HCT116 (cell line): Measurements from ENCODE around the gene ACOT4. TPM values are rescaled to one million over a fixed set of nuclear protein-coding genes. Genes with fewer than 3 reads are reported as not detected.
"Not testable (repeated sequence)": the region's sequence is repeated elsewhere in the genome, so short reads cannot be mapped to it uniquely, and the experiment has no call there.

Experiments used
- ATAC-seq: fragments of 200-7000 bp; cut with Tn5 transposase; 2 replicates; pipeline ENCODE4 v1.9.1; 2020; ENCODE audit warnings: mild to moderate bottlenecking, moderate library complexity
- BruUV-seq: library from RNA; stranded (reverse); fragments of 400-500 nt; replicated peaks from 2 replicates; lab custom pipeline; 2021; lab: Mats Ljungman, UMichigan
- CTCF ChIA-PET: fragments of 300-600 bp; sonication (Branson Sonifier 250); formaldehyde crosslinking; loops from one replicate; lab custom pipeline; 2021; ENCODE audit warnings: antibody characterized with exemption; lab: Charles Lee
- POLR2A ChIA-PET: fragments of 300-600, 350-600 bp; sonication (Branson Sonifier 250); formaldehyde crosslinking; loops from one replicate; lab custom pipeline; 2021; ENCODE audit warnings: antibody characterized with exemption; lab: Charles Lee
- RAD21 ChIA-PET, 2 experiments: fragments of 300-600 bp; sonication (Branson Sonifier 250); formaldehyde crosslinking; loops; one replicate each; lab custom pipeline; 2023; ENCODE audit warnings: low total read pairs in 2 of 2; ENCODE audit not compliant: uncharacterized antibody in 2 of 2, unreplicated experiment in 2 of 2, low non-redundant PET in 1 of 2; lab: Charles Lee
- DNase-seq: peaks from one replicate; pipeline ENCODE4 v3.0.0-alpha.2; 2010; ENCODE audit warnings: low read depth, low spot score
- H2AFZ ChIP-seq: fragments of 200-600 bp; shearing (Covaris generic), sonication (generic); 2 replicates; pipeline ENCODE4 v1.6.1; 2017; ENCODE audit warnings: low read depth, mixed run types, mixed read lengths, antibody characterized with exemption, low read length; ENCODE audit not compliant: poor library complexity, severe bottlenecking
- H3K27ac ChIP-seq: 2 replicates; pipeline ENCODE4 v1.5.1; 2012; ENCODE audit warnings: low read depth, low read length
- H3K27me3 ChIP-seq: fragments of 200-600 bp; sonication (generic); 2 replicates; pipeline ENCODE4 v1.6.1; 2016; ENCODE audit warnings: mixed run types, low read length, mixed read lengths; ENCODE audit not compliant: insufficient read depth
- H3K36me3 ChIP-seq, 2 experiments: fragments of 200-500 bp in 1 of 2; fragments of 200-600 bp in 1 of 2; sonication (Bioruptor generic) in 1 of 2; sonication (generic) in 1 of 2; 2 replicates each; pipeline versions ENCODE4 v1.5.1 to v1.6.1; 2014 to 2016; ENCODE audit warnings: low read length in 2 of 2, inconsistent platforms in 1 of 2, mixed read lengths in 1 of 2, mixed run types in 1 of 2; ENCODE audit not compliant: insufficient read depth in 2 of 2, control insufficient read depth in 1 of 2
- H3K4me1 ChIP-seq, 2 experiments: fragments of 200-600 bp in 1 of 2; sonication (generic) in 1 of 2; 2 replicates each; pipeline versions ENCODE4 v1.5.1 to v1.6.1; 2012 to 2017; ENCODE audit warnings: low read length in 2 of 2, inconsistent platforms in 1 of 2, mild to moderate bottlenecking in 1 of 2, mixed read lengths in 1 of 2, mixed run types in 1 of 2, moderate library complexity in 1 of 2; ENCODE audit not compliant: insufficient read depth in 2 of 2, control insufficient read depth in 1 of 2
- H3K4me2 ChIP-seq: fragments of 200-600 bp; sonication (generic); 2 replicates; pipeline ENCODE4 v1.6.1; 2017; ENCODE audit warnings: mixed run types, low read length, mixed read lengths
- H3K4me3 ChIP-seq, 2 experiments: fragments of 200-600 bp in 1 of 2; sonication (generic) in 1 of 2; replicated peaks in 1 of 2; 2 replicates each; pipeline ENCODE4 v1.5.1; 2011 to 2016; ENCODE audit warnings: low read length in 2 of 2, control low read depth in 1 of 2, low read depth in 1 of 2, mild to moderate bottlenecking in 1 of 2, mixed read lengths in 1 of 2, mixed run types in 1 of 2
- H3K79me2 ChIP-seq: fragments of 200-600 bp; sonication (generic); 2 replicates; pipeline ENCODE4 v1.6.1; 2017; ENCODE audit warnings: mild to moderate bottlenecking, mixed run types, low read length, moderate library complexity, mixed read lengths; ENCODE audit not compliant: insufficient read depth
- H3K9ac ChIP-seq: fragments of 200-600 bp; sonication (generic); 2 replicates; pipeline ENCODE4 v1.6.1; 2016; ENCODE audit warnings: low read length, mixed read lengths
- H3K9me2 ChIP-seq: fragments of 200-600 bp; sonication (generic), shearing (Covaris generic); 2 replicates; pipeline ENCODE4 v1.6.1; 2017; ENCODE audit warnings: mixed run types, mild to moderate bottlenecking, moderate library complexity; ENCODE audit not compliant: insufficient read depth
- H3K9me3 ChIP-seq, 2 experiments: fragments of 200-500 bp in 1 of 2; fragments of 200-600 bp in 1 of 2; sonication (Bioruptor generic) in 1 of 2; sonication (generic) in 1 of 2; 2 replicates each; pipeline ENCODE4 v1.6.1; 2014 to 2017; ENCODE audit warnings: low read length in 2 of 2, mixed read lengths in 2 of 2, inconsistent platforms in 1 of 2, low read depth in 1 of 2, mild to moderate bottlenecking in 1 of 2, mixed run types in 1 of 2, moderate library complexity in 1 of 2; ENCODE audit not compliant: control insufficient read depth in 1 of 2, insufficient read depth in 1 of 2
- H4K20me1 ChIP-seq: fragments of 200-600 bp; sonication (generic), shearing (Covaris generic); 2 replicates; pipeline ENCODE4 v1.6.1; 2017; ENCODE audit warnings: mixed run types, mild to moderate bottlenecking, moderate library complexity; ENCODE audit not compliant: insufficient read depth
- CTCF ChIP-seq, 3 experiments: fragments of 200-600 bp in 1 of 3; sonication (generic) in 1 of 3; IDR thresholded peaks in 2 of 3; conservative IDR thresholded peaks in 1 of 3; 2 replicates each; pipeline ENCODE4 v1.5.1; 2012 to 2017; ENCODE audit warnings: low read depth in 2 of 3, low read length in 2 of 3, antibody characterized with exemption in 1 of 3, borderline replicate concordance in 1 of 3, control low read depth in 1 of 3, mild to moderate bottlenecking in 1 of 3, mixed read lengths in 1 of 3, mixed run types in 1 of 3, moderate library complexity in 1 of 3; ENCODE audit not compliant: insufficient read depth in 1 of 3
- RAD21 ChIP-seq: IDR thresholded peaks from 2 replicates; pipeline ENCODE4 v1.6.1; 2012; ENCODE audit warnings: low read depth, mild to moderate bottlenecking
- intact Hi-C: fragments of 100-400 bp; cut with micrococcal nuclease; formaldehyde crosslinking; loops from 2 replicates; pipeline ENCODE4 v1.10.0; 2022
- total RNA-seq: library from RNA; stranded (reverse); gene quantifications from one replicate; pipeline ENCODE4 v1.2.1, GENCODE V29; 2021; ENCODE audit not compliant: unreplicated experiment

ACOT4 gene
- total RNA-seq, 1 experiment from 2014 or later = not detected

GRCh38 chr14:73568886-73569184 lies 22.8 kb upstream of the ACOT4 start:
- H4K20me1 ChIP-seq, H3K9me3 ChIP-seq, H3K27ac ChIP-seq, H3K36me3 ChIP-seq, H3K4me1 ChIP-seq, intact Hi-C loops, BruUV-seq, H2AFZ ChIP-seq, DNase-seq, H3K9ac ChIP-seq, H3K4me3 ChIP-seq, H3K9me2 ChIP-seq, ATAC-seq, POLR2A ChIA-PET, RAD21 ChIA-PET, CTCF ChIA-PET, H3K79me2 ChIP-seq, H3K4me2 ChIP-seq, H3K27me3 ChIP-seq: not testable (repeated sequence)

- H2AFZ ChIP-seq, POLR2A ChIA-PET: not testable (repeated sequence)
These were observed 22.3 kb upstream of the ACOT4 start, which contains the start of gene ACOT2 for GRCh38 chr14:73569185-73569958. TSS of gene ACOT2 (plus strand) at chr14:73569213. CDS start at chr14:73569241, 28 bp downstream.

GRCh38 chr14:73570913-73571312 lies 20.8 kb upstream of the ACOT4 start:
- not testable (repeated sequence) for H3K9me3 ChIP-seq

More at GRCh38 chr14:73569185-73569958, 22.3 kb upstream of the ACOT4 start, which contains the start of gene ACOT2:
- RAD21 ChIA-PET, H3K4me1 ChIP-seq, H3K27me3 ChIP-seq, H4K20me1 ChIP-seq, H3K9me2 ChIP-seq, BruUV-seq, intact Hi-C loops, H3K9me3 ChIP-seq, H3K4me2 ChIP-seq, H3K27ac ChIP-seq, DNase-seq, H3K4me3 ChIP-seq, H3K36me3 ChIP-seq, CTCF ChIA-PET, H3K9ac ChIP-seq, H3K79me2 ChIP-seq, ATAC-seq: not testable (repeated sequence)

More at GRCh38 chr14:73570913-73571312, 20.8 kb upstream of the ACOT4 start:
- DNase-seq = peak; percentile 19
- H3K27ac ChIP-seq, H3K4me3 ChIP-seq, H3K4me2 ChIP-seq, H3K4me1 ChIP-seq, H3K9ac ChIP-seq, BruUV-seq, POLR2A ChIA-PET, H3K9me2 ChIP-seq, H4K20me1 ChIP-seq, H3K79me2 ChIP-seq, H3K27me3 ChIP-seq, H2AFZ ChIP-seq, H3K36me3 ChIP-seq, intact Hi-C loops: not testable (repeated sequence)
- RAD21 ChIA-PET = interaction anchor here in 1 of 2 experiments (0.7 kb wide), 1 partner anchor 48 kb away, joined by 4 read pairs; no protein-coding TSS in a partner anchor
- CTCF ChIA-PET = interaction anchor here (0.6 to 1.3 kb wide), 5 partner anchors 8 to 1683 kb away, joined by 3 to 4 read pairs (median 3); partner anchors contain the start of gene RIOX1
- TF ChIP-seq CTCF (IDR thresholded peaks at IDR 0.05 in 2 of 3, conservative IDR thresholded peaks at IDR 0.05 in 1 of 3; ENCODE audit: borderline replicate concordance in 1 of 3, insufficient read depth in 1 of 3, low read depth in 2 of 3, low read length in 2 of 3) = peak; percentile 61 to 83 (median 76)
- peak; percentile 49 for TF ChIP-seq RAD21
- ATAC-seq = peak; percentile 99
